GM12878 (cell line): ENCODE results near the gene ENOPH1. TPM values are rescaled to one million over a fixed set of nuclear protein-coding genes. Genes with fewer than 3 reads are reported as not detected.

Experiments
- ATAC-seq: fragments of 200-7000 bp; cut with Tn5 transposase; 3 replicates; pipeline ENCODE4 v1.9.1; 2020; ENCODE audit warnings: mild to moderate bottlenecking, moderate library complexity
- BruUV-seq: library from RNA; stranded (reverse); fragments of 400-500 nt; replicated peaks from 2 replicates; lab custom pipeline; 2021; lab: Mats Ljungman, UMichigan
- CTCF ChIA-PET: fragments of 300-600 bp; sonication (Branson Sonifier 250); formaldehyde crosslinking; extraction: SDS; loops from one replicate; lab custom pipeline; 2021; ENCODE audit warnings: inconsistent platforms; lab: Yijun Ruan, JAX
- POLR2A ChIA-PET: fragments of 350-600 bp; formaldehyde crosslinking; extraction: SDS; loops from one replicate; lab custom pipeline; 2021; ENCODE audit warnings: inconsistent platforms; lab: Charles Lee
- RAD21 ChIA-PET: fragments of 300-600 bp; sonication (Branson Sonifier 250); formaldehyde crosslinking; loops from one replicate; lab custom pipeline; 2023; ENCODE audit warnings: antibody characterized with exemption; ENCODE audit not compliant: unreplicated experiment; lab: Charles Lee
- SMC1A ChIA-PET: fragments of 300-600 bp; sonication (Branson Sonifier 250); formaldehyde crosslinking; loops from one replicate; lab custom pipeline; 2023; ENCODE audit not compliant: unreplicated experiment, uncharacterized antibody; lab: Charles Lee
- DNase-seq: peaks from one replicate; pipeline ENCODE4 v3.0.0-alpha.2; 2011; ENCODE audit warnings: low read depth, low spot score
- FAIRE-seq: peaks from 3 replicates; lab custom pipeline; 2011; peaks lifted over from hg19 to GRCh38; lab: Jason Lieb, UNC
- H2AFZ ChIP-seq: 2 replicates; pipeline ENCODE4 v1.6.0; 2011; ENCODE audit warnings: low read depth, low read length, control low read depth; ENCODE audit not compliant: control insufficient read depth
- H3K27ac ChIP-seq: 2 replicates; pipeline ENCODE4 v1.5.1; 2011; ENCODE audit warnings: control low read depth; ENCODE audit not compliant: control insufficient read depth, insufficient read depth
- H3K27me3 ChIP-seq, 2 experiments: replicated peaks in 1 of 2; 2 replicates each; pipeline versions ENCODE4 v1.6.0 to v1.6.1; 2011; ENCODE audit warnings: low read length in 1 of 2; ENCODE audit not compliant: control insufficient read depth in 2 of 2, insufficient read depth in 2 of 2
- H3K36me3 ChIP-seq, 2 experiments: 2 replicates each; pipeline ENCODE4 v1.5.1; 2011; ENCODE audit warnings: low read length in 1 of 2; ENCODE audit not compliant: control insufficient read depth in 2 of 2, insufficient read depth in 2 of 2
- H3K4me1 ChIP-seq: 2 replicates; pipeline ENCODE4 v1.6.1; 2011; ENCODE audit warnings: mild to moderate bottlenecking, low read length, moderate library complexity, mixed read lengths; ENCODE audit not compliant: control insufficient read depth, insufficient read depth
- H3K4me2 ChIP-seq: 2 replicates; pipeline ENCODE4 v1.6.0; 2011; ENCODE audit warnings: control low read depth; ENCODE audit not compliant: control insufficient read depth, insufficient read depth
- H3K4me3 ChIP-seq: fragments of 200-600 bp; sonication (generic); 2 replicates; pipeline ENCODE4 v1.5.1; 2016
- H3K79me2 ChIP-seq: 2 replicates; pipeline ENCODE4 v1.6.0; 2011; ENCODE audit warnings: low read length; ENCODE audit not compliant: control insufficient read depth, insufficient read depth
- H3K9ac ChIP-seq: 2 replicates; pipeline ENCODE4 v1.8.0; 2011; ENCODE audit warnings: low read length, control low read depth, mixed read lengths; ENCODE audit not compliant: control insufficient read depth, insufficient read depth
- H3K9me3 ChIP-seq: replicated peaks from 3 replicates; pipeline ENCODE4 v1.5.1; 2011; ENCODE audit warnings: mild to moderate bottlenecking, low read length; ENCODE audit not compliant: control insufficient read depth, insufficient read depth
- H4K20me1 ChIP-seq: 2 replicates; pipeline ENCODE4 v1.6.0; 2011; ENCODE audit not compliant: control insufficient read depth, insufficient read depth
- ATF2 ChIP-seq: IDR thresholded peaks from 2 replicates; pipeline ENCODE4 v1.6.1; 2012; ENCODE audit warnings: low read length, inconsistent platforms
- BACH1 ChIP-seq: fragments of 450-650 bp; IDR thresholded peaks from 2 replicates; pipeline ENCODE4 v1.6.1; 2017; ENCODE audit warnings: mild to moderate bottlenecking, borderline replicate concordance
- BMI1 ChIP-seq: fragments of 450-650 bp; IDR thresholded peaks from 2 replicates; pipeline ENCODE4 v1.6.1; 2016; ENCODE audit warnings: mild to moderate bottlenecking, moderate library complexity, borderline replicate concordance
- CHD4 ChIP-seq: fragments of 200-600 bp; sonication (generic); IDR thresholded peaks from 2 replicates; pipeline ENCODE4 v1.6.1; 2016; ENCODE audit warnings: mild to moderate bottlenecking
- MTA2 ChIP-seq: fragments of 450-650 bp; IDR thresholded peaks from 2 replicates; pipeline ENCODE4 v1.6.1; 2016; ENCODE audit warnings: low read depth, mild to moderate bottlenecking, moderate library complexity
- MYB ChIP-seq: fragments of 150-350 bp; IDR thresholded peaks from 2 replicates; pipeline ENCODE4 v1.6.1; 2014; ENCODE audit warnings: mild to moderate bottlenecking, low read depth, low read length, borderline replicate concordance
- NFYB ChIP-seq: IDR thresholded peaks from 2 replicates; pipeline ENCODE4 v1.6.1; 2011; ENCODE audit warnings: low read depth, mild to moderate bottlenecking, low read length, improper control_type of control experiment, moderate library complexity; ENCODE audit not compliant: insufficient read depth
- NR2F1 ChIP-seq: fragments of 450-650 bp; conservative IDR thresholded peaks from 2 replicates; pipeline ENCODE4 v1.6.1; 2017; ENCODE audit warnings: mild to moderate bottlenecking
- NRF1 ChIP-seq: conservative IDR thresholded peaks from 2 replicates; pipeline ENCODE4 v1.6.1; 2011; ENCODE audit warnings: mild to moderate bottlenecking, low read depth, low read length, improper control_type of control experiment
- RELB ChIP-seq: fragments of 450-650 bp; IDR thresholded peaks from 2 replicates; pipeline ENCODE4 v1.6.1; 2017; ENCODE audit warnings: low read depth, mild to moderate bottlenecking, moderate library complexity
- SUZ12 ChIP-seq: fragments of 200-600 bp; sonication (generic); IDR thresholded peaks from one replicate; pipeline ENCODE4 v1.6.1; 2018; ENCODE audit warnings: antibody characterized with exemption, mild to moderate bottlenecking; ENCODE audit not compliant: unreplicated experiment
- TCF7 ChIP-seq: IDR thresholded peaks from 2 replicates; pipeline ENCODE4 v1.6.1; 2014; ENCODE audit warnings: antibody characterized with exemption, borderline replicate concordance
- YBX1 ChIP-seq: fragments of 450-650 bp; IDR thresholded peaks from 2 replicates; pipeline ENCODE4 v1.6.1; 2016; ENCODE audit warnings: antibody characterized with exemption
- ZBED1 ChIP-seq: IDR thresholded peaks from 2 replicates; pipeline ENCODE4 v1.6.1; 2016; ENCODE audit warnings: borderline replicate concordance
- WGBS: methylation state at CpG from one replicate; pipeline ENCODE4 v1.1.6; 2016; ENCODE audit warnings: low lambda C conversion rate; ENCODE audit not compliant: insufficient replicate concordance, insufficient coverage; ENCODE audit errors: missing lambda C conversion rate; 5-methylcytosine and 5-hydroxymethylcytosine counted together
- in situ Hi-C: fragments of 300-500 bp; cut with MboI; formaldehyde crosslinking; loops from 9 replicates; pipeline ENCODE4 v1.14.3; 2018; ENCODE audit warnings: mixed read lengths
- intact Hi-C: fragments of 100-400 bp; cut with micrococcal nuclease; formaldehyde crosslinking; loops from one replicate; pipeline ENCODE4 v1.14.2; 2022; ENCODE audit not compliant: unreplicated experiment
- polyA plus RNA-seq, 11 experiments: library from polyadenylated mRNA; depleted of rRNA in 4 of 11; unstranded in 6 of 11; stranded (reverse) in 5 of 11; fragments of >200 nt; fragmentation: Nextera tagmentation in 4 of 11; fragmentation: Illumina TruSeq in 1 of 11; extraction: Ambion mirVana in 4 of 11; extraction: Trizol in 1 of 11; gene quantifications; 1 replicate in 1 of 11; 2 replicates in 10 of 11; pipeline versions ENCODE4 v1.2.1 to v1.2.3, GENCODE V29; 2011 to 2016; ENCODE audit warnings: inconsistent platforms in 2 of 11, missing spikeins in 2 of 11, low read depth in 1 of 11
- total RNA-seq, 4 experiments: library from RNA; depleted of rRNA in 3 of 4; stranded (reverse); fragments of >200 nt in 3 of 4; fragmentation: Illumina TruSeq in 1 of 4; extraction: Trizol in 1 of 4; gene quantifications; 2 replicates each; pipeline versions ENCODE4 v1.2.1 to v1.2.3, GENCODE V29; 2013 to 2021

ENOPH1 gene
- total and polyA plus RNA-seq, 10 of the 15 experiments (the other 5 are each of a cell fraction or from before 2014, with no cell fraction given): 24.4 to 83.6 (median 46.7) TPM

- Histone ChIP-seq H3K27ac (no peak overlapping the region), H3K36me3 (no peaks in the 10 kb centered on the region), H2AFZ (no peak overlapping the region), H3K9me3 (no peaks in the 10 kb centered on the region), H3K4me2 (no peak overlapping the region), H3K4me1 (no peaks in the 10 kb centered on the region), H3K4me3 (no peak overlapping the region), H3K27me3 (no peaks in the 10 kb centered on the region), H3K9ac (no peak overlapping the region), H3K79me2 (no peaks in the 10 kb centered on the region), H4K20me1 (no peaks in the 10 kb centered on the region)
- DNase-seq: no peak
- no TSS peak for BruUV-seq
- TF ChIP-seq NFYB (no peak), CHD4 (no peak), SUZ12 (no peak), RELB (no peak)
- SMC1A ChIA-PET: no interaction called here
- in situ Hi-C loops: no loop called here
- FAIRE-seq: no peak
- intact Hi-C loops: no loop called here
- ATAC-seq: no peak
- CTCF ChIA-PET: no interaction called here
- POLR2A ChIA-PET: no interaction called here
- RAD21 ChIA-PET: no interaction called here
These were observed 77.6 kb downstream of the ENOPH1 start for GRCh38 chr4:82508011-82508410.

- ChIA-PET POLR2A (no interaction called here), RAD21 (no interaction called here), CTCF (interaction anchor here (0.5 kb wide), 1 partner anchor 418 kb away, joined by 4 read pairs; no protein-coding TSS in a partner anchor), SMC1A (no interaction called here)
- Histone ChIP-seq H3K4me1 (no peaks in the 10 kb centered on the region), H3K36me3 (no peaks in the 10 kb centered on the region), H3K9me3 (no peaks in the 10 kb centered on the region), H3K79me2 (no peaks in the 10 kb centered on the region), H3K27ac (no peak overlapping the region), H4K20me1 (no peaks in the 10 kb centered on the region), H3K9ac (no peak overlapping the region), H2AFZ (no peak overlapping the region), H3K4me3 (no peak overlapping the region), H3K27me3 (peaks cover 0 to 2% of the 10 kb centered on the region in 2 experiments; a peak in 1 of 4 replicates), H3K4me2 (no peak overlapping the region)
- WGBS: 54% methylated on average over 5 of the region's 5 CpGs
- FAIRE-seq (peak; percentile 18), DNase-seq (no peak), ATAC-seq (no peak)
- no peak for TF ChIP-seq MTA2
- TF ChIP-seq ZBED1: no peak
- TF ChIP-seq NRF1: no peak
- no peak for TF ChIP-seq TCF7
- no peak for TF ChIP-seq CHD4
- no peak for TF ChIP-seq MYB
- no peak for TF ChIP-seq BACH1
- no peak for TF ChIP-seq BMI1
- no peak for TF ChIP-seq ATF2
- no peak for TF ChIP-seq YBX1
- no peak for TF ChIP-seq NR2F1
- no TSS peak for BruUV-seq
- intact Hi-C loops (no loop called here), in situ Hi-C loops (no loop called here)
These were observed 78.5 kb downstream of the ENOPH1 start for GRCh38 chr4:82508806-82509428.
